Tibial nerve (tissue), 4 donors: ENCODE results near the gene NEDD4L.

ENCODE experiments used
- EP300 ChIP-seq, 2 donors: sonication (generic); formaldehyde crosslinking; IDR thresholded peaks; one replicate each; pipeline ENCODE4 v1.6.1; 2017; ENCODE audit warnings: antibody characterized with exemption in 2 of 2, mild to moderate bottlenecking in 1 of 2
- POLR2A ChIP-seq, 2 donors: fragments of 450-650 bp; IDR thresholded peaks; one replicate each; pipeline ENCODE4 v1.6.1; 2017; ENCODE audit warnings: antibody characterized with exemption in 2 of 2, mild to moderate bottlenecking in 2 of 2, moderate library complexity in 2 of 2
- TF ChIP-seq, protein P1 (sequence below), 5 experiments: fragments of 200-600 bp in 3 of 5; fragments of 450-650 bp in 2 of 5; sonication (generic) in 3 of 5; IDR thresholded peaks; one replicate each; pipeline ENCODE4 v1.5.1; 2016 to 2019; ENCODE audit warnings: antibody characterized with exemption in 5 of 5, mild to moderate bottlenecking in 3 of 5, moderate library complexity in 2 of 5

DNA sequence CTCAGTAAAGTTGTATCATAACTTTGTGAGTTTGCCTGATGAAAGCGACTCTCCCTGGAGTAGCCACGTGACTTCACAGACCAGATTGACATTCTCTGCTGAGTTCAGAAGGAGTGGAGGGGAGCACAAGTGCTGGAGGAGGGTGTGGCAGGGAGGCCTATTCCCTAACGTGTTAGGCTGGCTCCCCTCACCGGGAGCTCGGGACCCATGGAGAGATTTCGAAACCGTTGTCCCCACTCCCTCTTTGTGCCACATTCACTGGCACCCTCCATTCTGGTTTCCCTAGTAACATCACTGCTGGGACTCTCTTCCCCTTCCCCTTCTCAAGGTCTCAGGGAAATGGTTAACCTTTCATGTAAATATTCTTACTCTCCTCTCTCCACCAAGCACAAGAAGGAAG lies 304.9 kb downstream of the NEDD4L start:
- TF ChIP-seq, protein P1, sequence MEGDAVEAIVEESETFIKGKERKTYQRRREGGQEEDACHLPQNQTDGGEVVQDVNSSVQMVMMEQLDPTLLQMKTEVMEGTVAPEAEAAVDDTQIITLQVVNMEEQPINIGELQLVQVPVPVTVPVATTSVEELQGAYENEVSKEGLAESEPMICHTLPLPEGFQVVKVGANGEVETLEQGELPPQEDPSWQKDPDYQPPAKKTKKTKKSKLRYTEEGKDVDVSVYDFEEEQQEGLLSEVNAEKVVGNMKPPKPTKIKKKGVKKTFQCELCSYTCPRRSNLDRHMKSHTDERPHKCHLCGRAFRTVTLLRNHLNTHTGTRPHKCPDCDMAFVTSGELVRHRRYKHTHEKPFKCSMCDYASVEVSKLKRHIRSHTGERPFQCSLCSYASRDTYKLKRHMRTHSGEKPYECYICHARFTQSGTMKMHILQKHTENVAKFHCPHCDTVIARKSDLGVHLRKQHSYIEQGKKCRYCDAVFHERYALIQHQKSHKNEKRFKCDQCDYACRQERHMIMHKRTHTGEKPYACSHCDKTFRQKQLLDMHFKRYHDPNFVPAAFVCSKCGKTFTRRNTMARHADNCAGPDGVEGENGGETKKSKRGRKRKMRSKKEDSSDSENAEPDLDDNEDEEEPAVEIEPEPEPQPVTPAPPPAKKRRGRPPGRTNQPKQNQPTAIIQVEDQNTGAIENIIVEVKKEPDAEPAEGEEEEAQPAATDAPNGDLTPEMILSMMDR (IDR thresholded peaks at IDR 0.05) = no peak
- no peak for TF ChIP-seq POLR2A (IDR thresholded peaks at IDR 0.05)
- no peak for TF ChIP-seq EP300 (IDR thresholded peaks at IDR 0.05)
